ENCODE data around the gene ZFAND3.
"Not testable (repeated sequence)": the region's sequence is repeated elsewhere in the genome, so short reads cannot be mapped to it uniquely, and the experiment has no call there.

Gene ZFAND3

GRCh38 chr6:37865504-37865903 lies 46.0 kb downstream of the ZFAND3 start:
- no peak for DNase-seq
- no peak for ATAC-seq

GRCh38 chr6:37866590-37867507 lies 47.3 kb downstream of the ZFAND3 start:
- DNase-seq: no peak
- peak; percentile 83 for ATAC-seq

DNA sequence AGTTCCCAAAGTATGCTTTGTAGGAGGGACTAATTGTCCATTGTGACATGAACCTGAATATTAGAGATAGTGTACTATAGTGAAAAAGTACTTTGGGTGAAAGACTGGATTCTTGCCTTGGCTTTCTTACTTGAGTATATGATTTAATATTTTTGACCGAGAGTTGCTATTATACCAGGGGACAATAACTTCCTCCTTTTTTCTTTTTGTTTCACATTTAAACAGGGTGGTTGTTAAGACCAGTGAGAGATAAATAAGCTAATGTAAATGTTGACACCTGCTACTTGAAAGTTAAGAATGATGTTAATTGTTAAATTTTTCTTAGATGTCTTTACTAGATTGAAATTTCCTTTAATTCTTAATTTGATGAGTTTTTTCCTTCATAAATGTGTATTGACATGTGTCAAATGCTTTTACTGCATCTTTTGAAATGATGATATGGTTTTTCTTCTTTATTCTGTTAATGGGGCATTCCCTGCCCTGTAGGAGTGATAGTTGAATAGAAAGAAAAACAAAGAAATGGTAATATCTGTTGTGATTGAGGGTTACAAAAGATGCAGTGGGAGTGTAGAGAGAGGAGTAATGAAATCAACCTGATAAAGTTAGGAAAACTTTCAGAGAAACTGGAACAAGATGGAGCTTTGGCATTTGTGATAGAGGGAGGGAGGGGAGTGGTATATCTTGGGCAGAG lies 48.4 kb downstream of the ZFAND3 start:
- DNase-seq: no peak
- no peak for ATAC-seq

DNA sequence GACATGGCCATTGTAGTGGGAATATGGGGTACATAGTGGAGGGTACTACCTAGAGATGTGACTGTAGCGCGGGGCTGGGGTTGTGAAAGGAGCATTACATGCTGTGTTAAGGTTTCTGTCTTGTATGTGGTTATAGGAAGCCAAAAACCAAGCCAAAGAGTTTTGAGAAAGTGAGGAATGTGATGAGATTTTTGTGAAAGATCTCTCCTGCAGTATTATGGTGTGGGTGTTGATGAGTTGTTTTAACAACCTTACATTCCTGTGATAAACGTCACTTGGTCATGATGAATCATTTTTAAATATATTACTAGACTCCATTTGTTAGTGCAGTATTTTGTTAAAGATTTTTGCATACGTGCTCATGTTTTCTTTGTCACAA lies 48.9 kb downstream of the ZFAND3 start:
- peak; percentile 50 for ATAC-seq

GRCh38 chr6:37871616-37872372 lies 52.3 kb downstream of the ZFAND3 start:
- ATAC-seq (no peak), DNase-seq (no peak)

More for the DNA sequence above, 48.9 kb downstream of the ZFAND3 start:
- DNase-seq: peak; percentile 23

DNA sequence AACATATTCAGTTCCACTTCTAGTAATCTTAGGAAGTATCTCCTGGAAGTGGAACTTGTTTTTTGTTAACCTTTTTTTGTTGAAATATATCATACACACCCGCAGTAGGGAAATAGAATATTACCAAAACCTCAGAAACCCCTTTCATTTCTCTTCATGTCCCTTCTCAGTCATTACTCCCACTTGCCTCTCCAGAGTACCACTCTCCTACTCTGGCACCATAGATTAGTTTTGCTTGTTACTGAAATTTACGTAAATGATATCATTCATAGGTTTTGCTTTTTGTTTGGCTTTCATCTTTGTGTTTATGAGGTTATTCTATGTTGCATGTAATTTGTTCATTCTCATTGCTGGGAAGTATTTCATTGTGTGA lies 52.8 kb downstream of the ZFAND3 start:
- no peak for DNase-seq
- no peak for ATAC-seq

DNA sequence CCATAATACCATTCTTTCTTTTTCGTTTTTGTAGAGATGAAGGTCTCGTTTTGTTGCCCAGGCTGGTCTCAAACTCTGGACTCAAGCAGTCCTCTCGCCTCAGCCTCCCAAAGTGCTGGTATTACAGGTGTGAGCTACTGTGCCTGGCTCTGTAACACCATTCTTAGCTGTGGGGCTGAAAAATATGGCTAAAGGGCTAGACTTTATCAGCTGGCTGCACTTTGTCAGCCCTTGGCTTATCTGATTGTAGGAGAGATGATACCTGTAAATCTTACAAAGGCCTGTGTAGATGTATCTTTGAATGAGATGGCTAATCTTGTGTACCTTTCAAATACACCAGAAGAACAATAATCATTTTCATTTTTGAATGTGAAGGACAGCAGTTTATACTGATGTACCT lies 55.2 kb downstream of the ZFAND3 start:
- no peak for ATAC-seq
- no peak for DNase-seq

DNA sequence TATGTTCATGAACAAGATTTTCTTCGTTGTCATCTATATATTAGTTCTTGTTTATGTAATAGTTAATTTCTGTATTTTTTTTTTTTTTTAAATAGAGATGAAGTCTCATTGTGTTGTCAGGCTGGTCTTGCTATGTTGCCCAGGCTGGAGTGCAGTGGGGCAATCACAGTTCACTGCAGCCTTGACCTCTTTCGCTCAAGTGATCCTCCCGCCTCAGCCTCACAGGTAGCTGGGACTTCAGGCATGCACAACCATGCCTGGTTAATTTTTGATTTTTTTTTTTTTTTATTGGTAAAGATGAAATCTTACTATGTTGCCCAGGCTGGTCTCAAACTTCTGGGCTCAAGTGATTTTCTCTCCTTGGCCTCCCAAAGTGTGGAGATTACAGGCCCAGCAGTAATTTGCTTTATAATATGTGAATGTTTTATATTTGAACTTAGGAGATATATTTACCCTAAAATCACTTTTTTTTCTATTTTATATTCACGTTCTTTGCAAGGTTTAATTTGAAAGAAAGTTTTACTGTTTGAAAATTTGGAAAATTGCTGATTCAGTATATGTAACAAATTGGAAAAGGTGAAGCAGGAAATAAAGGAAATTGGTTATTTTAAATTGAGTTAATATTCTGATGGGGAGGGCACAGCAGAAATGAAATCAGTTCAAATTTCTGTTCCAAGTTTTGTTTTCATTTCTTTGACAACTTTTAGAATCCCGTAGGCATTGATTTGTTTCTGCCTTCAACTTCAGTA lies 56.2 kb downstream of the ZFAND3 start:
- no peak for DNase-seq
- ATAC-seq: no peak

- ATAC-seq: no peak
- no peak for DNase-seq
These were observed 57.3 kb downstream of the ZFAND3 start for GRCh38 chr6:37876843-37877242.

DNA sequence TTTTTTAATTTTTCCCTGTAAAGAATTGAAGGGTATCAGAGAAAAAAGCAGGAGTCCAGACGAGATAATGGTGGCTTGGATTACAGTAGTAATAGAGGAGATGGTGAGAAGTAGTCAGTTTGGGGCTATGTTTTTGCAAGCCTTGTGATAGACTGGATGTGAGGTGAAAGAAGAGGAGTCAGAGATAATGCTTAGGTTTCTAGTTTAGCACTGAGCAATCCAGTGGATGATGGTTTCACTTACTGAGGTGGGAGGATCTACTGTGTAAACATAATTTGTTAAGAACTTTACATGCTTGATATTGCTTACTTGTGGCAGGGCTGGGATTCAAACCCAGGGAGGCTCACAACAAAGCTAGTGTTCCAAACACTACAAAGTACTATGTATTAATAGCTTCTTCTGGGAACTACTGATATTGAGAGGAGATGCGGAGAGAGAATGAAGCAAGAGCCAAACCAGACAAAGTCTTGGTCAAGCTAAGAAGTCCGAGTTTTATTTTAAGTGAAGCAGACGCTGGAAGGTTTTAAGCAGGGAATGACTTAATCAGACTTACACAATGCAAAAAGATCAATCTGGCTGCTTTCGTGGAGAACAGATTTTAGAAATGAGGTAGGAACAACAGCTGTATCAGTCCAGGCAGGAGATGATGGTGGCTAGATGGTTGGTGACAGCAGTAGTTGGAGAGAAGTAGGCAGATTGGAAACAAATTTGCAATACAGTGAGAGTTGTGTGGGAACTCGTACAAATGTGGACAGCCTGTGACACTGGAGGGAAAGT lies 58.0 kb downstream of the ZFAND3 start:
- ATAC-seq (no peak), DNase-seq (no peak)

DNA sequence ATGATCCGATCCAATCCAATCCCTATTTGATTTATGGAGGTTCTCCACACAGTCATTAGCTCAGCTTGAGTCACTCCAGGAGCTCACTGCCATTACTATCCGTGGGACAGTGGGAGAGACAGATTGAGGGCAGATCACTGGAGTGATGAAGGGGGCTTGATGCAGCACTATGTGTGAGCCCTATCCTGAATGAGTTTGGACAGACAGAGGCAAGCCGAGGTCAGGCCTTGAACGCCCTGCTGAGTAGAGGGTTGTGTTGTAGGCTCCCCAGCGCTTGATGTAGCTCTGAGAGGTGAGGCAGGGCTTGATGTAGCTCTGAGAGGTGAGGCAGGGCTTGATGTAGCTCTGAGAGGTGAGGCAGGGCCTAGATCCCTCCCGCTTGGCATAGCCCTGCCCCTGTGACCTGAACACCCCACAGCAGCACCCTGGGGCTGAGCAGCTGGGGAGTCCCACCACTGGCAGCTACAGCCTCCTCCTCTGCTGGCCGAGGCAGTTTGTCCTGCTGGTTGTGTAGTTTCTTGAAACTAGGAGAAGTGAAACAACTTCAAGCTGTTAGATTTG lies 58.7 kb downstream of the ZFAND3 start:
- DNase-seq: no peak
- ATAC-seq: no peak

DNA sequence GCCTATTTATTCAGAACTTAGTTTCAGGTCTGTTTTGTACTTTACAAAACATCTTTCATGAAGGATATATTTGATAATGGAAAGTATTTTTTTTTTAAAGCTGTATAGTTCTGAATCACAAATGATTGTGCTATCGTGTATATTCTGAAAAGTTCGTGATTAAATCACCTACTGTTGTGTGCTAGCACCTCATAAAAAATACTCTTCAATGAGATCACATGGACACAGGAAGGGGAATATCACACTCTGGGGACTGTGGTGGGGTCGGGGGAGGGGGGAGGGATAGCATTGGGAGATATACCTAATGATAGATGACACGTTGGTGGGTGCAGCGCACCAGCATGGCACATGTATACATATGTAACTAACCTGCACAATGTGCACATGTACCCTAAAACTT lies 61.1 kb downstream of the ZFAND3 start:
- ATAC-seq, DNase-seq: not testable (repeated sequence)

GRCh38 chr6:37882292-37882691 lies 62.8 kb downstream of the ZFAND3 start:
- DNase-seq (no peak), ATAC-seq (no peak)

DNA sequence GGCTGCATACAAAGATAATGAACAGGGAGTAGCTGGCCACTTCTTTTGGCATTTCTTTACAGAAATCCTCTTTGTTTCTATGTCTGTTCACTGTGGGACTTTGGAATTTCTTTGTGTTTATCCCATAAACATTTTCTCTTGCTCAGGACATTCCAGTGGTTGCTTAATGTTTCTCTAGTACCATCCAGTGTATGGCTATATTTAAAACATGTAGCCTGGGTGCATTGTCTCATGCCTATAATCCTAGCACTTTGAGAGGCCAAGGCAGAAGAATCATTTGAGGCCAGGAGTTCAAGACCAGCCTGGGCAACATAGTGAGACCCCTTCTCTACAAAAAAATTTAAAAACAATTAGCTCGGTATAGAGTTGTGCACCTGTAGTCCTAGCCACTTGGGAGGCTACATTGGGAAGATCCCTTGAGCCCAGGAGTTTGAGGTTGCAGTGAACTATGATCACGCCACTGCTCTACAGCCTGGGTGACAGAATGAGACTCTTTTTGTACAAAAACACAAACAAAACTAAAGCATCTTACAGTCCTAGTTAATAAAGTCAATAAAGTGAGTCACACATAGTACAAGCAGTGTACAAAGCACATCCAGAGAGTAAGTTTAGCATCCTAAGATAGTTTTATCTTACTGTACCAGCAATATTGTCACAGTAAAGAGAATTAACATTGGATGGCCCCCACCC lies 63.3 kb downstream of the ZFAND3 start:
- DNase-seq: no peak

GRCh38 chr6:37884548-37884947 lies 65.0 kb downstream of the ZFAND3 start:
- ATAC-seq: no peak
- no peak for DNase-seq

More for the DNA sequence above, 63.3 kb downstream of the ZFAND3 start:
- no peak for ATAC-seq

DNA sequence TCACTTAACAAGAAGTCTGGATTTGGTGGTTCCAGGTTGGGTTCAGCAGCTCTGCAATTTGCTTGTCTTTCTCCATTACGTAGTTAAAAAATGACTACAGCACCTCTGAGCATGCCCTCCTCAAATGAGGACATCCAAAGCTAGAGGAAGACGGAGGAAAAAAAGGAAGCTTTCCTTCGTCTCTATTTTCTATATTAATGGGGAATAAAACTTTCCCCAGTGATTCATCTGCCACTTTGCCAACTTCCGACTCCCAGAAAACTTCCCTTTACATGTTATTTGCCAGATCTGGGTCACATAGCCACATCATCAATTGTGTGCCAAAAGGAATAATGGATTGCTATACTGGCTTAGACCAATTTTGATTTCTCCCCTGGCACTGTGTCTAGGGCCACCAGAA lies 69.5 kb downstream of the ZFAND3 start:
- ATAC-seq (no peak), DNase-seq (no peak)

GRCh38 chr6:37889486-37889885 lies 70.0 kb downstream of the ZFAND3 start:
- DNase-seq (no peak), ATAC-seq (no peak)

DNA sequence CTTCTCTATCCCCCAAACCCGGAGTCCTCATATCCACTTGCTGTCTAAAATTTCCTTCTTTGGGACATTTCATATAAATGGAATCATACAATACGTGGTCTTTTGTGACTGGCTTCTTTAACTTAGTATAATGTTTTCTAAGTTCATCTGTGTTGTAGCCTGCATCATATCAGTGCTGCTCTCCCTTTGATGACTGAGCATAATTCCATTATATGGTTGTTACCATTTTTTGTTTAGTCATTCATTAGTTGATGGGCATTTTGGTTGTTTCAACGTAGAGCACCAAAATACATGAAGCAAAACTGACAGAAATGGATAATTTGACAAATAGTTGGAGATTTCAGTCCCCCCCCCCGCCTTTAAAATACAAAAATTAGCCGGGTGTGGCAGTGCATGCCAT lies 71.5 kb downstream of the ZFAND3 start:
- ATAC-seq: no peak
- no peak for DNase-seq

- ATAC-seq (no peak), DNase-seq (no peak)
These were observed 73.7 kb downstream of the ZFAND3 start for GRCh38 chr6:37893257-37893656.

DNA sequence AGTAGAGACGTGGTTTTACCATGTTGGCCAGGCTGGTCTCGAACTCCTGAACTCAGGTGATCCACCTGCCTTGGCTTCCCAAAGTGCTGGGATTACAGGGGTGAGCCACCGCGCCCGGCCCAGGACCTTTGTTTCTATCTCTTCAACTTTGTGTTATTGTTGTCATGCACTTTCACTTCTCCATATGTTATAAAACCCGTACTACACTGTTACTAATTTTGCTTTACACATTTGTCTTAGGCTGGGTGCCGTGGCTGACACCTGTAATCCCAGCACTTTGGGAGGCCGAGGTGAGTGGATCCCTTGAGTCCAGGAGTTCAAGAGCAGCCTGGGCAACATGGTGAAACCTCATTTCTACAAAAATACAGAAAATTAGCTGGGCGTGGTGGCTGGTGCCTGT lies 74.2 kb downstream of the ZFAND3 start:
- DNase-seq, ATAC-seq: not testable (repeated sequence)

Data from stimulated activated naive CD8-positive, alpha-beta T cell treated with anti-CD3 and anti-CD28 coated beads, Interleukin-15, Interleukin-2, amounts not matched to agents 100 U/mL and 50 U/mL, for 24 hours (primary cell).